ENCODE data around the gene HTT-AS.

The HTT-AS gene

GRCh38 chr4:3030566-3031356 lies 43.6 kb downstream of the HTT-AS start:
- Mint-ChIP-seq H3K27ac (no peak overlapping the region), H3K27me3 (no peaks in the 10 kb centered on the region), H3K4me3 (no peak overlapping the region), H3K36me3 (no peaks in the 10 kb centered on the region), H3K4me1 (no peaks in the 10 kb centered on the region), H3K9me3 (no peaks in the 10 kb centered on the region)

GRCh38 chr4:3029464-3029863 lies 44.9 kb downstream of the HTT-AS start:
- Mint-ChIP-seq H3K27me3 (no peaks in the 10 kb centered on the region), H3K27ac (no peak overlapping the region), H3K9me3 (no peaks in the 10 kb centered on the region), H3K36me3 (no peaks in the 10 kb centered on the region), H3K4me3 (no peak overlapping the region), H3K4me1 (no peaks in the 10 kb centered on the region)

- no peaks in the 10 kb centered on the region for H3K27me3 Mint-ChIP-seq
Observed at GRCh38 chr4:3026540-3026939, 47.8 kb downstream of the HTT-AS start.

GRCh38 chr4:3025881-3026280 lies 48.5 kb downstream of the HTT-AS start:
- no peaks in the 10 kb centered on the region for H3K4me1 Mint-ChIP-seq
- no peaks in the 10 kb centered on the region for H3K36me3 Mint-ChIP-seq
- no peak overlapping the region for H3K4me3 Mint-ChIP-seq
- no peaks in the 10 kb centered on the region for H3K27me3 Mint-ChIP-seq
- no peak overlapping the region for H3K27ac Mint-ChIP-seq
- peaks cover 4% of the 10 kb centered on the region for H3K9me3 Mint-ChIP-seq

More at GRCh38 chr4:3026540-3026939, 47.8 kb downstream of the HTT-AS start:
- no peak overlapping the region for H3K4me3 Mint-ChIP-seq
- no peaks in the 10 kb centered on the region for H3K4me1 Mint-ChIP-seq
- H3K9me3 Mint-ChIP-seq: peaks cover 4% of the 10 kb centered on the region
- H3K36me3 Mint-ChIP-seq: no peaks in the 10 kb centered on the region
- no peak overlapping the region for H3K27ac Mint-ChIP-seq

- H3K27ac Mint-ChIP-seq: no peak overlapping the region
- peaks cover 4% of the 10 kb centered on the region for H3K9me3 Mint-ChIP-seq
- no peaks in the 10 kb centered on the region for H3K36me3 Mint-ChIP-seq
- H3K4me3 Mint-ChIP-seq: no peak overlapping the region
- H3K4me1 Mint-ChIP-seq: no peaks in the 10 kb centered on the region
- no peaks in the 10 kb centered on the region for H3K27me3 Mint-ChIP-seq
Observed at GRCh38 chr4:3022651-3023050, 51.7 kb downstream of the HTT-AS start.

- Mint-ChIP-seq H3K9me3 (peaks cover 4% of the 10 kb centered on the region), H3K27ac (no peak overlapping the region), H3K36me3 (no peaks in the 10 kb centered on the region), H3K27me3 (no peaks in the 10 kb centered on the region), H3K4me3 (no peak overlapping the region), H3K4me1 (no peaks in the 10 kb centered on the region)
Observed at GRCh38 chr4:3022112-3022511, 52.2 kb downstream of the HTT-AS start.

- Mint-ChIP-seq H3K4me3 (no peak overlapping the region), H3K27me3 (no peaks in the 10 kb centered on the region), H3K4me1 (no peaks in the 10 kb centered on the region)
Observed at GRCh38 chr4:3021627-3022026, 52.7 kb downstream of the HTT-AS start.

GRCh38 chr4:3021127-3021526 lies 53.2 kb downstream of the HTT-AS start:
- H3K27ac Mint-ChIP-seq: no peak overlapping the region
- no peaks in the 10 kb centered on the region for H3K27me3 Mint-ChIP-seq
- H3K36me3 Mint-ChIP-seq: no peaks in the 10 kb centered on the region
- no peaks in the 10 kb centered on the region for H3K4me1 Mint-ChIP-seq
- no peak overlapping the region for H3K4me3 Mint-ChIP-seq
- H3K9me3 Mint-ChIP-seq: peaks cover 4% of the 10 kb centered on the region

More at GRCh38 chr4:3021627-3022026, 52.7 kb downstream of the HTT-AS start:
- Mint-ChIP-seq H3K9me3 (peaks cover 4% of the 10 kb centered on the region), H3K27ac (no peak overlapping the region), H3K36me3 (no peaks in the 10 kb centered on the region)

GRCh38 chr4:3019145-3019846 lies 55.0 kb downstream of the HTT-AS start:
- Mint-ChIP-seq H3K27ac (no peak overlapping the region), H3K4me1 (no peaks in the 10 kb centered on the region), H3K27me3 (no peaks in the 10 kb centered on the region), H3K4me3 (no peak overlapping the region), H3K9me3 (peaks cover 4% of the 10 kb centered on the region), H3K36me3 (no peaks in the 10 kb centered on the region)

GRCh38 chr4:3017504-3017903 lies 56.8 kb downstream of the HTT-AS start:
- no peaks in the 10 kb centered on the region for H3K27me3 Mint-ChIP-seq
- no peaks in the 10 kb centered on the region for H3K36me3 Mint-ChIP-seq
- H3K9me3 Mint-ChIP-seq: no peaks in the 10 kb centered on the region
- no peak overlapping the region for H3K27ac Mint-ChIP-seq
- no peak overlapping the region for H3K4me3 Mint-ChIP-seq
- H3K4me1 Mint-ChIP-seq: no peaks in the 10 kb centered on the region

- Mint-ChIP-seq H3K9me3 (no peaks in the 10 kb centered on the region), H3K27ac (no peak overlapping the region), H3K36me3 (no peaks in the 10 kb centered on the region), H3K27me3 (no peaks in the 10 kb centered on the region), H3K4me3 (no peak overlapping the region), H3K4me1 (no peaks in the 10 kb centered on the region)
Observed at GRCh38 chr4:3016961-3017360, 57.4 kb downstream of the HTT-AS start.

- Mint-ChIP-seq H3K4me3 (no peak overlapping the region), H3K9me3 (no peaks in the 10 kb centered on the region), H3K27me3 (no peaks in the 10 kb centered on the region), H3K27ac (no peak overlapping the region), H3K36me3 (no peaks in the 10 kb centered on the region), H3K4me1 (no peaks in the 10 kb centered on the region)
Observed at GRCh38 chr4:3013839-3014350, 60.4 kb downstream of the HTT-AS start.

All from activated naive CD4-positive, alpha-beta T cell treated with anti-CD3 and anti-CD28 coated beads, Interleukin-2, amount 50 U/mL, for 24 hours (primary cell).